ENCODE data around the gene NPHP4.

Gene NPHP4

GRCh38 chr1:5979536-5980313, 12.5 kb downstream of the NPHP4 start:
- Mint-ChIP-seq H3K4me1 (ENCODE audit: low read depth) (peaks cover 33% of the 10 kb centered on the region), H3K27ac (no peak overlapping the region), H3K36me3 (ENCODE audit: low read depth) (peaks cover 17% of the 10 kb centered on the region), H3K9me3 (no peaks in the 10 kb centered on the region), H3K4me3 (no peak overlapping the region), H3K27me3 (ENCODE audit: low read depth) (no peaks in the 10 kb centered on the region)

GRCh38 chr1:5978452-5978851, 13.8 kb downstream of the NPHP4 start:
- Mint-ChIP-seq H3K9me3 (no peaks in the 10 kb centered on the region), H3K27me3 (ENCODE audit: low read depth) (no peaks in the 10 kb centered on the region), H3K36me3 (ENCODE audit: low read depth) (peaks cover 17% of the 10 kb centered on the region), H3K27ac (no peak overlapping the region), H3K4me3 (no peak overlapping the region), H3K4me1 (ENCODE audit: low read depth) (peaks cover 32% of the 10 kb centered on the region)

GRCh38 chr1:5977494-5978444, 14.5 kb downstream of the NPHP4 start:
- Mint-ChIP-seq H3K27me3 (ENCODE audit: low read depth) (no peaks in the 10 kb centered on the region), H3K4me3 (peak overlapping the region; percentile 20), H3K36me3 (ENCODE audit: low read depth) (peaks cover 19% of the 10 kb centered on the region), H3K27ac (peak overlapping the region; percentile 77), H3K4me1 (ENCODE audit: low read depth) (peaks cover 26% of the 10 kb centered on the region), H3K9me3 (no peaks in the 10 kb centered on the region)

GRCh38 chr1:5976726-5977493, 15.3 kb downstream of the NPHP4 start:
- Mint-ChIP-seq H3K36me3 (ENCODE audit: low read depth) (peaks cover 17% of the 10 kb centered on the region), H3K9me3 (no peaks in the 10 kb centered on the region), H3K4me1 (ENCODE audit: low read depth) (peaks cover 18% of the 10 kb centered on the region), H3K27me3 (ENCODE audit: low read depth) (no peaks in the 10 kb centered on the region), H3K27ac (peak overlapping the region; percentile 77), H3K4me3 (no peak overlapping the region)

- H3K4me1 Mint-ChIP-seq (ENCODE audit: low read depth) = peaks cover 15% of the 10 kb centered on the region
- H3K4me3 Mint-ChIP-seq = no peak overlapping the region
- no peaks in the 10 kb centered on the region for H3K9me3 Mint-ChIP-seq
- H3K27ac Mint-ChIP-seq = no peak overlapping the region
- H3K36me3 Mint-ChIP-seq (ENCODE audit: low read depth) = peaks cover 16% of the 10 kb centered on the region
- H3K27me3 Mint-ChIP-seq (ENCODE audit: low read depth) = no peaks in the 10 kb centered on the region
These were observed 16.0 kb downstream of the NPHP4 start for GRCh38 chr1:5976231-5976630.

GRCh38 chr1:5975133-5975880, 16.9 kb downstream of the NPHP4 start:
- no peaks in the 10 kb centered on the region for H3K9me3 Mint-ChIP-seq
- no peaks in the 10 kb centered on the region for H3K27me3 Mint-ChIP-seq (ENCODE audit: low read depth)
- H3K36me3 Mint-ChIP-seq (ENCODE audit: low read depth) = peaks cover 16% of the 10 kb centered on the region

GRCh38 chr1:5974631-5975030, 17.6 kb downstream of the NPHP4 start:
- H3K4me1 Mint-ChIP-seq (ENCODE audit: low read depth) = peaks cover 7% of the 10 kb centered on the region
- no peaks in the 10 kb centered on the region for H3K27me3 Mint-ChIP-seq (ENCODE audit: low read depth)
- peaks cover 16% of the 10 kb centered on the region for H3K36me3 Mint-ChIP-seq (ENCODE audit: low read depth)
- no peaks in the 10 kb centered on the region for H3K9me3 Mint-ChIP-seq
- H3K27ac Mint-ChIP-seq = no peak overlapping the region
- no peak overlapping the region for H3K4me3 Mint-ChIP-seq

More at GRCh38 chr1:5975133-5975880, 16.9 kb downstream of the NPHP4 start:
- Mint-ChIP-seq H3K4me3 (peak overlapping the region; percentile 22), H3K27ac (peak overlapping the region; percentile 71), H3K4me1 (ENCODE audit: low read depth) (peaks cover 10% of the 10 kb centered on the region)

- Mint-ChIP-seq H3K9me3 (no peaks in the 10 kb centered on the region), H3K4me1 (ENCODE audit: low read depth) (peaks cover 7% of the 10 kb centered on the region), H3K4me3 (no peak overlapping the region), H3K27ac (no peak overlapping the region), H3K27me3 (ENCODE audit: low read depth) (no peaks in the 10 kb centered on the region), H3K36me3 (ENCODE audit: low read depth) (peaks cover 14% of the 10 kb centered on the region)
These were observed 18.5 kb downstream of the NPHP4 start for GRCh38 chr1:5973771-5974170.

- Mint-ChIP-seq H3K4me3 (no peak overlapping the region), H3K36me3 (ENCODE audit: low read depth) (peaks cover 6% of the 10 kb centered on the region), H3K27ac (no peak overlapping the region), H3K27me3 (ENCODE audit: low read depth) (no peaks in the 10 kb centered on the region), H3K4me1 (ENCODE audit: low read depth) (peaks cover 2% of the 10 kb centered on the region), H3K9me3 (no peaks in the 10 kb centered on the region)
These were observed 20.1 kb downstream of the NPHP4 start for GRCh38 chr1:5972198-5972520.

- Mint-ChIP-seq H3K27me3 (ENCODE audit: low read depth) (no peaks in the 10 kb centered on the region), H3K4me1 (ENCODE audit: low read depth) (no peaks in the 10 kb centered on the region), H3K36me3 (ENCODE audit: low read depth) (peaks cover 2% of the 10 kb centered on the region), H3K4me3 (no peak overlapping the region), H3K27ac (no peak overlapping the region), H3K9me3 (no peaks in the 10 kb centered on the region)
These were observed 20.6 kb downstream of the NPHP4 start for GRCh38 chr1:5971471-5972197.

- no peaks in the 10 kb centered on the region for H3K4me1 Mint-ChIP-seq (ENCODE audit: low read depth)
- H3K27me3 Mint-ChIP-seq (ENCODE audit: low read depth) = no peaks in the 10 kb centered on the region
- no peak overlapping the region for H3K4me3 Mint-ChIP-seq
- H3K36me3 Mint-ChIP-seq (ENCODE audit: low read depth) = peaks cover 2% of the 10 kb centered on the region
- no peak overlapping the region for H3K27ac Mint-ChIP-seq
- H3K9me3 Mint-ChIP-seq = no peaks in the 10 kb centered on the region
These were observed 21.5 kb downstream of the NPHP4 start for GRCh38 chr1:5970610-5971273.

GRCh38 chr1:5969168-5969567, 23.1 kb downstream of the NPHP4 start:
- no peak overlapping the region for H3K4me3 Mint-ChIP-seq
- no peaks in the 10 kb centered on the region for H3K9me3 Mint-ChIP-seq
- H3K36me3 Mint-ChIP-seq (ENCODE audit: low read depth) = peaks cover 2% of the 10 kb centered on the region
- no peaks in the 10 kb centered on the region for H3K27me3 Mint-ChIP-seq (ENCODE audit: low read depth)
- H3K27ac Mint-ChIP-seq = no peak overlapping the region
- no peaks in the 10 kb centered on the region for H3K4me1 Mint-ChIP-seq (ENCODE audit: low read depth)

- H3K9me3 Mint-ChIP-seq = no peaks in the 10 kb centered on the region
- no peak overlapping the region for H3K27ac Mint-ChIP-seq
- no peak overlapping the region for H3K4me3 Mint-ChIP-seq
- peaks cover 2% of the 10 kb centered on the region for H3K36me3 Mint-ChIP-seq (ENCODE audit: low read depth)
- H3K4me1 Mint-ChIP-seq (ENCODE audit: low read depth) = no peaks in the 10 kb centered on the region
- H3K27me3 Mint-ChIP-seq (ENCODE audit: low read depth) = no peaks in the 10 kb centered on the region
These were observed 24.0 kb downstream of the NPHP4 start for GRCh38 chr1:5968161-5968736.
